ENCODE measurements around the gene ALDH4A1.
A peak's percentile ranks its signal among the peaks of the same experiment; 100 is the strongest.

Gene ALDH4A1

GRCh38 chr1:18939398-18940302 lies 37.3 kb upstream of the ALDH4A1 start:
- no peak for DNase-seq

GRCh38 chr1:18938707-18939070 lies 36.3 kb upstream of the ALDH4A1 start:
- peak in 32 of 56 donors; percentile 18 to 80 (median 44) for DNase-seq

- peak in 1 of 56 donors; percentile 52 for DNase-seq
Measured at GRCh38 chr1:18938008-18938706, 35.8 kb upstream of the ALDH4A1 start.

- no peak for DNase-seq
Measured at GRCh38 chr1:18937539-18937938, 35.2 kb upstream of the ALDH4A1 start.

- DNase-seq: no peak
Measured at GRCh38 chr1:18936814-18937481, 34.6 kb upstream of the ALDH4A1 start.

- DNase-seq: no peak
Measured at GRCh38 chr1:18936471-18936813, 34.1 kb upstream of the ALDH4A1 start.

GRCh38 chr1:18934205-18935000 lies 32.0 kb upstream of the ALDH4A1 start:
- no peak for DNase-seq

GRCh38 chr1:18932879-18933278 lies 30.5 kb upstream of the ALDH4A1 start:
- DNase-seq: no peak

- DNase-seq: peak in 4 of 56 donors; percentile 22 to 67 (median 33)
Measured at GRCh38 chr1:18932387-18932786, 30.0 kb upstream of the ALDH4A1 start.

- no peak for DNase-seq
Measured at GRCh38 chr1:18931730-18932129, 29.4 kb upstream of the ALDH4A1 start.

- no peak for DNase-seq
Measured at GRCh38 chr1:18929686-18930085, 27.3 kb upstream of the ALDH4A1 start.

- no peak for DNase-seq
Measured at GRCh38 chr1:18928985-18929384, 26.6 kb upstream of the ALDH4A1 start.

- DNase-seq: no peak
Measured at GRCh38 chr1:18928406-18928805, 26.1 kb upstream of the ALDH4A1 start.

- peak in 1 of 56 donors; percentile 26 for DNase-seq
Measured at GRCh38 chr1:18927654-18928272, 25.4 kb upstream of the ALDH4A1 start.

GRCh38 chr1:18927082-18927653 lies 24.8 kb upstream of the ALDH4A1 start:
- no peak for DNase-seq

- peak in 1 of 56 donors; percentile 19 for DNase-seq
Measured at GRCh38 chr1:18926315-18927081, 24.1 kb upstream of the ALDH4A1 start.

GRCh38 chr1:18925279-18925678 lies 22.9 kb upstream of the ALDH4A1 start:
- DNase-seq: no peak

- peak in 1 of 56 donors; percentile 46 for DNase-seq
Measured at GRCh38 chr1:18924221-18924691, 21.9 kb upstream of the ALDH4A1 start.

GRCh38 chr1:18923756-18924211 lies 21.4 kb upstream of the ALDH4A1 start:
- peak in 3 of 56 donors; percentile 38 to 46 (median 41) for DNase-seq

Data from amygdala (tissue), 56 donors.